ENCODE results near the gene GNB1L. TPM values are rescaled to one million over a fixed set of nuclear protein-coding genes. Genes with fewer than 3 reads are reported as not detected.

Gene GNB1L
- total and polyA plus RNA-seq, 9 of the 15 experiments (the other 6 are each of a cell fraction or from before 2014, with no cell fraction given), result 0.56 to 50.5 (median 10.2) TPM

DNA sequence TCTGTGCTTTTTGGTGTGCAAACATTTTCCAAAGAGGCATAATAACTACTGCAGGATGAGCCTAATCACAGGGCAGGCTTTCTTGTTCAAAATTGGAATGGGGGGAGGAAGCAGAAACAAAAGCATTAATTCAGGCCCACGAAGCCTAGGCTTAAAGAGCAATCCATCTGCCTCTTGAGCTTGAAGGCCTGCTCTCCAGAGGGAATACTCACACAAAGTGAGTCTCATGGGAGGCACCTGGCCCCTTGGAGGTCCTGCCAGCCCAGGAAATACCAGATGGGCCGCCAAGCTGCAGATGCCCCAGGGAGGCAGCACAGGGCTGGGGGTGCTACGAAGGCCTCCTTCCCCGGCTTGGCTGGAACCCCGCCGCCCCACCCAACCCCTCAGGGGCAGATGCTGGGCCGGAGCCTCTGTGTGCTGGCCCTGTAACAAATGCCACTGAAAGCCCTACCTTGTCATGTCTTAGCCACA lies 47.6 kb upstream of the GNB1L start:
- FAIRE-seq, result peak; percentile 26

More for the DNA sequence above, 47.6 kb upstream of the GNB1L start:
- Histone ChIP-seq H3K27me3 (ENCODE audit: control insufficient read depth in 2 of 2, insufficient read depth in 2 of 2, low read length in 2 of 2) (no peaks in the 10 kb centered on the region), H4K20me1 (replicated peaks; ENCODE audit: control insufficient read depth, insufficient read depth, low read length) (peaks cover 6% of the 10 kb centered on the region; the same call in 1 of the 2 replicates), H3K36me3 (ENCODE audit: control insufficient read depth, insufficient read depth, low read length) (peaks cover 13% of the 10 kb centered on the region; the same call in 2 of the 3 replicates), H2AFZ (ENCODE audit: low read depth, low read length) (no peak overlapping the region), H3K9me1 (ENCODE audit: control insufficient read depth, insufficient read depth, low read length) (no peaks in the 10 kb centered on the region), H3K79me2 (ENCODE audit: control insufficient read depth, insufficient read depth, low read length) (no peaks in the 10 kb centered on the region), H3K9me3 (replicated peaks; ENCODE audit: control insufficient read depth, insufficient read depth, low read depth, low read length) (no peaks in the 10 kb centered on the region), H3K9ac (ENCODE audit: insufficient read depth in 1 of 2, low read depth in 2 of 2, low read length in 2 of 2) (0 out of 4 replicates have a peak overlapping the region, but pooled peaks of 1 of the 2 experiments have one; percentile 58), H3K4me1 (replicated peaks in 1 of 2; ENCODE audit: control insufficient read depth in 2 of 2, insufficient read depth in 2 of 2, low read length in 2 of 2) (peaks cover 0 to 47% of the 10 kb centered on the region in 2 experiments; a peak in 2 of 5 replicates), H3K4me2 (ENCODE audit: insufficient read depth, low read length) (no peak overlapping the region), H3K4me3 (no peak overlapping the region), H3K27ac (ENCODE audit: extremely low read depth, low read depth, low read length) (no peak overlapping the region)
- intact Hi-C loops (cut with micrococcal nuclease) (no loop called here), in situ Hi-C loops (cut with MboI) (no loop called here)
- ChIA-PET POLR2A (interaction anchor here (0.6 to 11.2 kb wide), 13 partner anchors 8 to 223 kb away, joined by 3 to 141 read pairs (median 4); partner anchors contain the start of genes COMT, GNB1L, RTL10 and TXNRD2), CTCF (ENCODE audit: low intra/inter-chr PET ratio) (no interaction called here)
- 76% methylated on average over 7 of the region's 7 CpGs for WGBS (ENCODE audit: insufficient coverage, low coverage, missing lambda C conversion rate)
- DNase-seq (ENCODE audit: extremely low read depth in 1 of 4, low spot score in 3 of 4) (no peak), ATAC-seq (no peak)
- TF ChIP-seq, protein P1, sequence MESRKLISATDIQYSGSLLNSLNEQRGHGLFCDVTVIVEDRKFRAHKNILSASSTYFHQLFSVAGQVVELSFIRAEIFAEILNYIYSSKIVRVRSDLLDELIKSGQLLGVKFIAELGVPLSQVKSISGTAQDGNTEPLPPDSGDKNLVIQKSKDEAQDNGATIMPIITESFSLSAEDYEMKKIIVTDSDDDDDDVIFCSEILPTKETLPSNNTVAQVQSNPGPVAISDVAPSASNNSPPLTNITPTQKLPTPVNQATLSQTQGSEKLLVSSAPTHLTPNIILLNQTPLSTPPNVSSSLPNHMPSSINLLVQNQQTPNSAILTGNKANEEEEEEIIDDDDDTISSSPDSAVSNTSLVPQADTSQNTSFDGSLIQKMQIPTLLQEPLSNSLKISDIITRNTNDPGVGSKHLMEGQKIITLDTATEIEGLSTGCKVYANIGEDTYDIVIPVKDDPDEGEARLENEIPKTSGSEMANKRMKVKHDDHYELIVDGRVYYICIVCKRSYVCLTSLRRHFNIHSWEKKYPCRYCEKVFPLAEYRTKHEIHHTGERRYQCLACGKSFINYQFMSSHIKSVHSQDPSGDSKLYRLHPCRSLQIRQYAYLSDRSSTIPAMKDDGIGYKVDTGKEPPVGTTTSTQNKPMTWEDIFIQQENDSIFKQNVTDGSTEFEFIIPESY (CRISPR knock-in tag; IDR thresholded peaks at IDR 0.05), result no peak
- TF ChIP-seq HDGF (IDR thresholded peaks at IDR 0.05), result no peak
- peak; percentile 37; the same call in 1 of the 2 replicates for TF ChIP-seq KLF13 (tag; IDR thresholded peaks at IDR 0.05; ENCODE audit: borderline replicate concordance, low read depth)
- TF ChIP-seq ZNF23 (CRISPR knock-in tag; IDR thresholded peaks at IDR 0.05), result no peak
- BruUV-seq (replicated peaks), result no TSS peak
